ENCODE data around the gene RTL9.

DNA sequence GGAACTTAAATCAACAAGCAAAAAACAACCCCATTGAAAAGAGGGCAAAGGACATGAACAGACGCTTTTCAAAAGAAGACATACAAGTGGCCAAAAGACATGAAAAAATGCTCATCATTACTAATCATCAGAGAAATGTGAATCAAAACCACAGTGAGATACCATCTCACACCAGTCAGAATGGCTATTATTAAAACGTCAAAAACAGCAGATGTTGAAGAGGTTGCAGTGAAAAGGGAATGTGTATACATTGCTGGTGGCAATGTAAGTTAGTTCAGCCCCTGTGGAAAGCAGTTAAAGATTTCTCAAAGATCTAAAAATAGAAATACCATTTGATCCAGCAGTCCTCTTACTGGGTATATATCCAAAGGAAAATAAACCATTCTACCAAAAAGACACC is 22.6 kb downstream of the RTL9 start:
- TF ChIP-seq CTCF (IDR thresholded peaks at IDR 0.05): no peak
- TF ChIP-seq POLR2A (IDR thresholded peaks at IDR 0.05): no peak

Data from adrenal gland (tissue), 5 donors.